ENCODE results near the gene PPP2R2B. TPM values are rescaled to one million over a fixed set of nuclear protein-coding genes. Genes with fewer than 3 reads are reported as not detected.

PPP2R2B gene
- total and polyA plus RNA-seq, 2 experiments from 2014 or later, result 14.4 to 21.1 TPM

- no peak for DNase-seq (ENCODE audit: low read depth in 1 of 2, low spot score in 1 of 2)
- Histone ChIP-seq H3K4me1 (ENCODE audit: low read depth) (peaks cover 8% of the 10 kb centered on the region), H3K4me3 (no peak overlapping the region), H3K36me3 (no peaks in the 10 kb centered on the region), H3K9me3 (ENCODE audit: low read depth) (no peaks in the 10 kb centered on the region), H3K27me3 (no peaks in the 10 kb centered on the region), H3K27ac (no peak overlapping the region)
- no peak for TF ChIP-seq CTCF (IDR thresholded peaks at IDR 0.05; ENCODE audit: low read depth, low read length)
Measured at GRCh38 chr5:146904890-146905289, 26.3 kb upstream of the PPP2R2B start.

GRCh38 chr5:146903789-146904188, 25.2 kb upstream of the PPP2R2B start:
- no peak for DNase-seq (ENCODE audit: low read depth in 1 of 2, low spot score in 1 of 2)
- H3K27ac ChIP-seq, result no peak overlapping the region
- H3K4me3 ChIP-seq, result no peak overlapping the region
- H3K9me3 ChIP-seq (ENCODE audit: low read depth), result no peaks in the 10 kb centered on the region
- no peak for TF ChIP-seq CTCF (IDR thresholded peaks at IDR 0.05; ENCODE audit: low read depth, low read length)
- no peaks in the 10 kb centered on the region for H3K36me3 ChIP-seq
- no peaks in the 10 kb centered on the region for H3K4me1 ChIP-seq (ENCODE audit: low read depth)
- H3K27me3 ChIP-seq, result no peaks in the 10 kb centered on the region

- H3K27ac ChIP-seq, result no peak overlapping the region
- TF ChIP-seq CTCF (IDR thresholded peaks at IDR 0.05; ENCODE audit: low read depth, low read length), result no peak
- no peak overlapping the region for H3K4me3 ChIP-seq
- no peaks in the 10 kb centered on the region for H3K9me3 ChIP-seq (ENCODE audit: low read depth)
- H3K4me1 ChIP-seq (ENCODE audit: low read depth), result no peaks in the 10 kb centered on the region
- DNase-seq (ENCODE audit: low read depth in 1 of 2, low spot score in 1 of 2), result no peak
- H3K36me3 ChIP-seq, result no peaks in the 10 kb centered on the region
- H3K27me3 ChIP-seq, result no peaks in the 10 kb centered on the region
Measured at GRCh38 chr5:146902471-146902870, 23.9 kb upstream of the PPP2R2B start.

- Histone ChIP-seq H3K4me3 (no peak overlapping the region), H3K4me1 (ENCODE audit: low read depth) (peaks cover 4% of the 10 kb centered on the region), H3K9me3 (ENCODE audit: low read depth) (no peaks in the 10 kb centered on the region), H3K36me3 (no peaks in the 10 kb centered on the region), H3K27me3 (no peaks in the 10 kb centered on the region), H3K27ac (no peak overlapping the region)
- no peak for DNase-seq (ENCODE audit: low read depth in 1 of 2, low spot score in 1 of 2)
- no peak for TF ChIP-seq CTCF (IDR thresholded peaks at IDR 0.05; ENCODE audit: low read depth, low read length)
Measured at GRCh38 chr5:146897061-146897460, 18.5 kb upstream of the PPP2R2B start.

GRCh38 chr5:146894753-146895521, 16.4 kb upstream of the PPP2R2B start:
- TF ChIP-seq CTCF (IDR thresholded peaks at IDR 0.05; ENCODE audit: low read depth, low read length), result no peak
- no peak for DNase-seq (ENCODE audit: low read depth in 1 of 2, low spot score in 1 of 2)
- Histone ChIP-seq H3K27me3 (no peaks in the 10 kb centered on the region), H3K4me1 (ENCODE audit: low read depth) (peaks cover 8% of the 10 kb centered on the region), H3K36me3 (no peaks in the 10 kb centered on the region), H3K9me3 (ENCODE audit: low read depth) (no peaks in the 10 kb centered on the region), H3K4me3 (no peak overlapping the region), H3K27ac (no peak overlapping the region)

Data from cardiac muscle cell (in vitro differentiated cells and primary cell).